HG02759 (cell line): ENCODE data around the gene FAM20A.

Source experiments
- ATAC-seq: cut with Tn5 transposase; IDR thresholded peaks from one replicate; pipeline ENCODE4 v1.9.1; 2021; ENCODE audit warnings: mild to moderate bottlenecking, moderate library complexity; ENCODE audit not compliant: unreplicated experiment

FAM20A gene

GRCh38 chr17:68600931-68601564 is at the start of gene FAM20A:
FAM20A (minus strand) TSS chr17:68601367; CDS start chr17:68600666, 701 bp downstream.
- ATAC-seq = no peak

- no peak for ATAC-seq
Observed at GRCh38 chr17:68649324-68649723, 48.2 kb upstream of the FAM20A start.

- no peak for ATAC-seq
Observed at GRCh38 chr17:68646626-68647526, 45.7 kb upstream of the FAM20A start.

GRCh38 chr17:68642118-68642412 is 40.9 kb upstream of the FAM20A start:
- no peak for ATAC-seq

- ATAC-seq = no peak
Observed at GRCh38 chr17:68641276-68642117, 40.3 kb upstream of the FAM20A start.

- no peak for ATAC-seq
Observed at GRCh38 chr17:68640242-68640989, 39.2 kb upstream of the FAM20A start.

- ATAC-seq = no peak
Observed at GRCh38 chr17:68634345-68634876, 33.2 kb upstream of the FAM20A start.

- ATAC-seq = no peak
Observed at GRCh38 chr17:68628576-68628957, 27.4 kb upstream of the FAM20A start.

GRCh38 chr17:68627956-68628575 is 26.9 kb upstream of the FAM20A start:
- ATAC-seq = no peak

- ATAC-seq = no peak
Observed at GRCh38 chr17:68624381-68624780, 23.2 kb upstream of the FAM20A start.

GRCh38 chr17:68623811-68624210 is 22.6 kb upstream of the FAM20A start:
- no peak for ATAC-seq

GRCh38 chr17:68622423-68622822 is 21.3 kb upstream of the FAM20A start:
- ATAC-seq = no peak

- no peak for ATAC-seq
Observed at GRCh38 chr17:68621065-68621464, 19.9 kb upstream of the FAM20A start.

GRCh38 chr17:68616334-68616733 is 15.2 kb upstream of the FAM20A start:
- no peak for ATAC-seq

- no peak for ATAC-seq
Observed at GRCh38 chr17:68614718-68615117, 13.6 kb upstream of the FAM20A start.

GRCh38 chr17:68613739-68614298 is 12.7 kb upstream of the FAM20A start:
- no peak for ATAC-seq

GRCh38 chr17:68612923-68613292 is 11.7 kb upstream of the FAM20A start:
- ATAC-seq = no peak

GRCh38 chr17:68612209-68612922 is 11.2 kb upstream of the FAM20A start:
- no peak for ATAC-seq
